GM18517 (cell line): Measurements from ENCODE around the gene JAKMIP1.
"Not testable (repeated sequence)": the region's sequence is repeated elsewhere in the genome, so short reads cannot be mapped to it uniquely, and the experiment has no call there.

ENCODE experiments used
- ATAC-seq: cut with Tn5 transposase; IDR thresholded peaks from one replicate; pipeline ENCODE4 v1.9.1; 2021; ENCODE audit warnings: mild to moderate bottlenecking, moderate library complexity; ENCODE audit not compliant: unreplicated experiment

JAKMIP1 gene

GRCh38 chr4:6021831-6022606 is 178.3 kb downstream of the JAKMIP1 start:
- no peak for ATAC-seq

GRCh38 chr4:6020613-6021012 is 179.7 kb downstream of the JAKMIP1 start:
- no peak for ATAC-seq

- no peak for ATAC-seq
Observed at GRCh38 chr4:6019316-6020263, 180.8 kb downstream of the JAKMIP1 start.

- no peak for ATAC-seq
Observed at GRCh38 chr4:6018331-6018730, 182.0 kb downstream of the JAKMIP1 start, which contains the start of gene C4orf50. C4orf50 (minus strand) TSS chr4:6018431.

DNA sequence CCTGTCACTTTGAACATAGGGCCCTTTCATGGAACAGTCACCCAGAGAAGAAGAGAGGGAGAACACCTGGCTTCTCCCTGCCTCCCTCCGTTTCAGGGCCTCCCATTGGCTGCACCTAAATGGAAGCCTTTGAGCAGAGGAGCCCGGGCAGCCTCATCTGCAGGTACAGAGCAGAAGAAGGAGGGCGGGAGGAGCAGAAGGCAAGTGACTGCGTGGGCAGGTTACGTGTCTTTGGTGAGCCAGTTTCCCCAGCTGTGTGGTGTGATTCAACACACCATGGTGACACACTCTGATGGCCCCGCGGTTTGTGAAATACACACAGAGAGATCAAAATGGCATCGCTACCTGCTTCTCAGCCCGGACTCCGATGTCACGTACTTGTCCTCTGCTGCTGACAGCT is 182.5 kb downstream of the JAKMIP1 start:
- ATAC-seq, result no peak

DNA sequence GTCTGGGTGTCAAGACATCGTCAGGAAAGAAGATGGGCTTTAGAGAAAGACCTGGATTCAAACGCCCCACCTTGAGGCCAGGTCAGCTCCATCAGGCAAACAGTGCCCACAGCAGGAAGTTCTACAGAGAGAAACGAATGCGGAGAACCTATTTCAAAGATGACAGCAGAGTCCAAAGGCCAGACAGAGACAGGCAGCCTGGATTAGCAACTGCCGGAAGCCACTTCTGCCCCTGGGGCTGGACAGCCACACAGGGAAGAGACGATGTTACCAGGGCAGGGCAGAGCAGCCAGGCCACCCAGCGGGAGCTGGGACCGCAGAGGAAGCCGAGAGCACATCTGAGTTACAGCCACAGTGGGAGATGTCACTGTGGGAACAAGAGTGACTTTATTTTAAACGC is 183.3 kb downstream of the JAKMIP1 start:
- ATAC-seq, result no peak

DNA sequence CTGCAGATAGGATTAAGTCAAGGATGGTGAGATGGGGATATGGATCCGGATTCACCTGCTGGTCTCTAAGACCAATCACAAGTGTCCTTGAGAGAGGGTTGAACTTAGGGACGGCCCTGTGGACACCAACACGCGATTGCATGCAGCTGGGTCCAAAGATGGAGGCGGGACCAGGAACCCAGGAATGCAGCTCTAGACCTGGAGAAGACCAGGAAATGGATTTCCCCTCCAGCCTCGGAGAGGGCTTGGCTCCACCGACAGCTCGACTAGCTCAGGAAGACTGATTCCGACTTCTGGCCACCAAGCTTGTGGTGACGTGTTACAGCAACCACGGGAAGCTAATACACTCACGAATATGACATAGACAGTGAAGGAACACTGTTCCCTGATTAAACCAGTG is 186.8 kb downstream of the JAKMIP1 start:
- ATAC-seq, result no peak

DNA sequence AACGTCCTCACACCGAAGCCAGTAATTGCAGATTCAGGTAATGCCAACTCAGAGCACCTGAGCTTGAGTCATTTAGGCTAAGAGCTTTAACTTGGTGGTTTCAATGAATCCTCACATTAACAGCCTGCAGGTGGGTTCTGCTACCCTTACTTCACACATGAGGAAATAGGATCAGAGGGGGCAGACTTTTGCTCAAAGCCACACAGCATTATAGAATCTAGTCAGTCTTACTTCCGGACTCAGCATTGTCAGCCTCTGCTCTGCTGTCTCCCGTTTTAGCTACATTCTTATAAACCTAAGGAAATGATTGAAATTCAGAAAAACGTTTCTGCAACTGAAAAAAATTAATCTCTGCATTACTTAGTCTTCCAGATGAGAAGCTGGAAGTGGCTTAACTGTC is 188.1 kb downstream of the JAKMIP1 start:
- no peak for ATAC-seq

DNA sequence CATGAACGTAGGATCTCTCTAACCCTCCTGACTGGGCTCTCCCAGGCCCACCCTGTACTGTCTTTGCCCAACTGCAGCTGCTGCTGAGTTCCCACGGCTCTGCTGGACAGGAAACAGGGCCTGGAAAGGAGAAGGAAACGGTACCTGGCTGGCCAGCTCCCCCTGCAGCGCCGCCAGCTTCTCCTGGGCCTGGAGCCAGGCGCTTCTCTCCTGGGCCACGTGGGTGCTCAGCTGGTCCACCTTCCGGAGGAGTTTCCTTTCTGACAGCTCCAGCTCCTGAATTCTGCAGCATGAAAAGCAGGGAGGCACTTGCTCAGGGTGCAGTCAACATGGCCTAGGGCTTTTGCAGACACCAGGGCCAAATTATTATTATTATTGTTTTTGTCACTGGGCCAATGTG is 188.7 kb downstream of the JAKMIP1 start:
- ATAC-seq, result no peak

DNA sequence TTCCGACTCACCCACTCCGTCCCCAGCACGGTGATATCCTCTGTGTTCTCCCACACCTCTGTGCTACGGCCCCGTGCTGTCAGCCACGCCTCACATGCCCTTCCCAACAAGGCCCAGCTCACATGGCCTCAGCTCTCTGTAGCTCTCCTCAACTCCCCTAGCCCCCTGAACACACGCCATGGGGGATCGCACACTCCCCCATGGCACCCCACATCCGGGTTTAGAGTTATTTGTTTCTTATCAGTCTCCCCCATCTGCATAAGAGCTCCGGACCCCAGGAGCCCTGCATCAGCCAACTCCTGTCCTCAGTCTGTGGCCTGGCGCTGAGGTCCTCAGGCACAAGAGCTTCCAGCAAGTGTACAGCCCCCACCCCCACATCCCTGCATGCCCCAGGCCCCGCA is 189.1 kb downstream of the JAKMIP1 start:
- ATAC-seq, result no peak

- ATAC-seq, result no peak
Observed at GRCh38 chr4:6010789-6011188, 189.6 kb downstream of the JAKMIP1 start.

DNA sequence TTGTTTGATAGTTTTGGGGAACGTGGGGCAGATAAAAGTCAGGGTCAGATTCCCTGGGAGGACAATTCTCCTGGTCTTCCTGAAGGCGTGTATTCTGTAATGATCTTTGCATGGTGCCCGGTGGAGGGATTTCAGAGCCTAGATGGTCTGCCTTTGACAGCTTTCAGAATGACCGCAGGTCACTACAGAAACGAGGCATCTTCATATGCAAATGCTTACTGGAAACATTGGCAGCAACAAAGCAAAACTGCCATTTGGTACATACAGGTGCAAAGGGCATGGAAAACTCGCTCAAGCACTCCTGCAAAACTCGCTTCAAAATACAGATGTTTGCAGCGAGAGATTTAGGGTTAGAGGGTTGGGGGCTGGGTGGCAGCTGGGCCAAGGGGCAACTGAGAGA is 190.9 kb downstream of the JAKMIP1 start:
- ATAC-seq, result no peak

- no peak for ATAC-seq
Observed at GRCh38 chr4:6008766-6009385, 191.5 kb downstream of the JAKMIP1 start.

DNA sequence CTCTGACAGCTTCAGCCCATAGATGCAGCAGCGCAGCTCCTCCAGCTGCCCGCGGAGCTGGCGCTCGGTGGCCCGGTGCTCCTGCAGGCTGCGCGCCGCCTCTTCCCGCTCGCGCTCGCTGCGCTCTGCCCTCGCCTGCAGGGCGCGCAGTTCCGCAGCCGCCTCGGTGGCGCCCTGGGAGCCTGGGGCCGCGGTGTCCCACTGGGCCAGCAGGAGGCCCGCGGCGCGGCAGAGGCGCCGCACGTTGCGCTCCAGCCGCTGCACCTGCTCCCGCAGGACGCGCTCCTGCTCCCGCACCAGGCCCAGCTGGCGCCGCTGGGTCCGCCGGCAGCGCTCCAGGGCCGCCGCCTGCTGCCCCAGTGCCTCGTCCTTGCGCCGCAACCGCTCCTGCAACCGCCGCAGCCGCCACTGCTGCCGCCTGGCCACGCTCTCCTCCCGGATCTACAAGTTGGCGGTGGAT is 192.2 kb downstream of the JAKMIP1 start:
- ATAC-seq, result no peak

DNA sequence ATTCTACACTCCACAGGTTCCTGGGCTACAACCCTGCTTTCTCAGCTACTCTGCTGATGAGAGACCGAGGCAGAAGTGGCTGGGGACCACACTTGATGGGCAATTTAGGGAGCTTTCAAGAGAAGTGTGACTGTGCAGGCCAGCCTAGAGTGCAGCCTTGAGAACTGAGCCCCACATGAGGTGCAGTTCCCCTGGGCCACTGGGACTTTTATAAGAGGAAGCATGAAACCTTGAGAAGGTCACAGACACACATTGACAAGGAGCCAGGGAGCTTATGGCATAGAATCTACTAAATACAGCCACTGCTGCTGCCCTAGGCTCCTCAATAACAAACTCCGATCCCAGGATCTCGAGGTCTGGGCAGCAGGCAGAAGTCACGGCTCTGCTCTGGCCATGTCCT is 195.2 kb downstream of the JAKMIP1 start:
- no peak for ATAC-seq

DNA sequence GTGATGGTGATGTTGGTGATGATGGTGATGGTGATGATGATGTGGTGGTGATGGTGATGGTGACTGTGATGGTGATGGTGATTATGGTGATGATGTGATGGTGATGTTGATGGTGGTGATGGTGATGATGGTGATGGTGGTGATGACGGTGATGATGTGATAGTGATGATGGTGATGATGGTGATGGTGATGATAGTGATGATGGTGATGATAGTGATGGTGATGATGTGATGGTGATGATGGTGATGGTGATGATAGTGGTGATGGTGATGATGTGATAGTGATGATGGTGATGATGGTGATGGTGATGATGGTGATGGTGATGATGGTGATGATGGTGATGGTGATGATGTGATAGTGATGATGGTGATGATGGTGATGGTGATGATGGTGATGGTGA is 196.9 kb downstream of the JAKMIP1 start:
- not testable (repeated sequence) for ATAC-seq

GRCh38 chr4:6002926-6003325 is 197.4 kb downstream of the JAKMIP1 start:
- no peak for ATAC-seq

DNA sequence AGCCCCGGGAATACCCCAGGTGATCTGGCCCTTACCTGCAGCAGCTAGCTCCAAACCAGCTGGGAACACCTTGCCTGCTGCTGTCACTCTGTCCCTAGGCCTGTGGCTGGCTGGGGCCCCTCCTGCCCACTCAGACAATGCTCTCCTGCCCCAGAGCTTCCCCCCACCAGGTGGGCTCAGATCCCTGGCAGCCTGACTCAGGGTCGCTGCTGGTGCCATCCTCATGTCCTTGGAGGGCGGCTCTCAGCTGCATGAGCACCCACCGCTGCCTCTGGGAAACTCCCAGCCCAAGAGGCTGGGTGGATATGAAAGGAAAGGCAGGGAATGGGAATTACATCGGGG is 197.9 kb downstream of the JAKMIP1 start:
- ATAC-seq, result no peak

DNA sequence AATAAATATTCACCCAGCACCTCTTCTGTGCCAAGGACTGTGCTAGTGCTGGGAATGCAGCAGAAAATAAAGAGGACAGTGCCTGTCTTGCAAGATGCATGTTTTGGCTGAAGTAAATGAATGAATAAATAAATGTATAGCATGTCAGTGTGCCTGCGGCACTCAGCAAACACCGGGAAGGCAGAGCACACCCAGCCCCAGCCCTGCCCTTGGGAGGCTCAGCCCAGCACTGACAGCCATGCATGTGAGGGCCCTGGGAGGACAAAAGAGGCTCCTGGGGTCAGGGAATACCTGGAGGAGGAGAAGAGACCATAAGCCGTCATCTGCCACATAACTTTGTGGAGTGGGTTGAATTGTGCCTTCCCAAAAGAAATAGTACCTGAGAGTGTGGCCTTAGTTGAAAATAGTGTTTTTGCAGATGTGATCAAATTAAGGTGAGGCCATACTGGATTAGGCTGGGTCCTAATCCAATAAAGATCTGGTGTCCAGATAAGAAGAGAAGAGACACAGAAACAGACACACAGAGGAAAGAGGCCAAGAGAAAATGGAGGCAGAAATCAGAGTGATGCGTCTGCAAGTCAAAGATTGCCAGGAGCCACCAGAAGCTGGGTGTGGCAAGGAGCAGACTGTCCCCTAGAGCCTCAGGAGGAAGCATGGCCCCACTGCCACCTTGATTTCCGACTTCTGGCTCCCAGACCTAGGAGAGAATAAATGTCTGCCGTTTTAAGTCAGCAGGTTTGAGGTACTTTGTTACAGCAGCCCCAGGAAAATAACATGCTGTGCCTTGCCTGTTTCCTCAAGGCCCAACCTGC is 198.5 kb downstream of the JAKMIP1 start:
- ATAC-seq, result no peak

DNA sequence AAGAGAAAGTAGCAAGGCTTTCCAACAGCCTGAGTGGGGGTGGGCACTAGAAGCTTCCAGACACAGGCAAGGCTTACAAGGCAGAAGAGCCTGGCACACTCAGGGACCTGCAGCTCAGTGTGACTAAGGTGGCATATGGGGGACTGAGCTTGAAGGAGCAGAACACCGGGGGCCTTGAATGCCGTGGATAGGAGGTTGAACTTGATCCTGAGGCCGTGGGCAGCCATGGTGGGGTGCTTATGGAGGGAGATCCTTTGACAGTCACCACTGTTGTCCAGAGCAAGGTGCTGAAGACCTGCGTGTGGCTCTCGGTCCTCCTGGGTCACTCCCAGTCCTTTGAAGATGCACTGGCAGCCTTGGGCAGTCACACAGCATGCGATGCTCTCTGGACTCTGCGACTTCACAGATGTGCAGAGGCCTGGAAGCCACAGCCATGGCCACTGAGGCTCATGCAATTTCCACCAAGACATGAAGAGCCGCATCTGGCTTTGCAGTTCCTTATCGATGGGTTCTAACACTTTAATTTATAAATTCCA is 200.5 kb downstream of the JAKMIP1 start:
- ATAC-seq, result no peak
